Osteoblast (primary cell): ENCODE results near the gene MEF2C. TPM values are rescaled to one million over a fixed set of nuclear protein-coding genes. Genes with fewer than 3 reads are reported as not detected.
A peak's percentile ranks its signal among the peaks of the same experiment; 100 is the strongest.

Source experiments
- DNase-seq: peaks from one replicate; pipeline ENCODE4 v3.0.0; 2011; ENCODE audit warnings: low spot score, mixed read lengths; ENCODE audit not compliant: insufficient read length; ENCODE audit errors: missing footprints
- H2AFZ ChIP-seq: 2 replicates; pipeline ENCODE4 v1.6.0; 2011; ENCODE audit warnings: mild to moderate bottlenecking, low read length
- H3K27ac ChIP-seq: 2 replicates; pipeline ENCODE4 v1.5.1; 2011; ENCODE audit warnings: mild to moderate bottlenecking, low read depth, low read length, moderate library complexity
- H3K27me3 ChIP-seq: 2 replicates; pipeline ENCODE4 v1.6.0; 2012; ENCODE audit warnings: mild to moderate bottlenecking, control low read depth, inconsistent platforms, low read length, moderate library complexity; ENCODE audit not compliant: insufficient read depth
- H3K36me3 ChIP-seq: 2 replicates; pipeline ENCODE4 v1.5.1; 2011; ENCODE audit warnings: mild to moderate bottlenecking, low read length, control low read depth, moderate library complexity; ENCODE audit not compliant: insufficient read depth
- H3K4me1 ChIP-seq: 2 replicates; pipeline ENCODE4 v1.5.1; 2011; ENCODE audit warnings: mild to moderate bottlenecking, low read length, control low read depth, moderate library complexity; ENCODE audit not compliant: insufficient read depth
- H3K4me2 ChIP-seq: 2 replicates; pipeline ENCODE4 v1.6.0; 2011; ENCODE audit warnings: mild to moderate bottlenecking, low read length; ENCODE audit not compliant: insufficient read depth
- H3K4me3 ChIP-seq: fragments of 200-600 bp; sonication (generic); 3 replicates; pipeline ENCODE4 v1.5.1; 2012; ENCODE audit warnings: mild to moderate bottlenecking, low read length, inconsistent platforms; ENCODE audit not compliant: insufficient read depth
- H3K79me2 ChIP-seq: 2 replicates; pipeline ENCODE4 v1.6.0; 2012; ENCODE audit warnings: mild to moderate bottlenecking, low read length, control low read depth, inconsistent platforms; ENCODE audit not compliant: insufficient read depth
- H3K9me3 ChIP-seq: 2 replicates; pipeline ENCODE4 v1.5.1; 2011; ENCODE audit warnings: low read depth, low read length, control low read depth
- H4K20me1 ChIP-seq: 2 replicates; pipeline ENCODE4 v1.6.0; 2012; ENCODE audit warnings: mild to moderate bottlenecking, low read length, control low read depth; ENCODE audit not compliant: insufficient read depth
- CTCF ChIP-seq: IDR thresholded peaks from 2 replicates; pipeline ENCODE4 v1.5.1; 2011; ENCODE audit warnings: mild to moderate bottlenecking, low read depth, low read length, moderate library complexity; ENCODE audit errors: extremely low read depth
- total RNA-seq: library from RNA; depleted of rRNA; stranded (reverse); fragments of >200 nt; gene quantifications from 2 replicates; pipeline ENCODE4 v1.2.3, GENCODE V29; 2012

The MEF2C gene
- total RNA-seq, 1 donor = 13.4 TPM

GRCh38 chr5:88746438-88746882 is 136.5 kb downstream of the MEF2C start:
- no peak overlapping the region for H3K4me2 ChIP-seq
- no peak overlapping the region for H2AFZ ChIP-seq
- no peaks in the 10 kb centered on the region for H4K20me1 ChIP-seq
- H3K4me1 ChIP-seq = peaks cover 10% of the 10 kb centered on the region
- TF ChIP-seq CTCF = no peak
- no peaks in the 10 kb centered on the region for H3K79me2 ChIP-seq
- no peak for DNase-seq
- no peak overlapping the region for H3K4me3 ChIP-seq
- no peak overlapping the region for H3K27ac ChIP-seq
- no peaks in the 10 kb centered on the region for H3K9me3 ChIP-seq
- H3K36me3 ChIP-seq = peaks cover 3% of the 10 kb centered on the region
- no peaks in the 10 kb centered on the region for H3K27me3 ChIP-seq

DNA sequence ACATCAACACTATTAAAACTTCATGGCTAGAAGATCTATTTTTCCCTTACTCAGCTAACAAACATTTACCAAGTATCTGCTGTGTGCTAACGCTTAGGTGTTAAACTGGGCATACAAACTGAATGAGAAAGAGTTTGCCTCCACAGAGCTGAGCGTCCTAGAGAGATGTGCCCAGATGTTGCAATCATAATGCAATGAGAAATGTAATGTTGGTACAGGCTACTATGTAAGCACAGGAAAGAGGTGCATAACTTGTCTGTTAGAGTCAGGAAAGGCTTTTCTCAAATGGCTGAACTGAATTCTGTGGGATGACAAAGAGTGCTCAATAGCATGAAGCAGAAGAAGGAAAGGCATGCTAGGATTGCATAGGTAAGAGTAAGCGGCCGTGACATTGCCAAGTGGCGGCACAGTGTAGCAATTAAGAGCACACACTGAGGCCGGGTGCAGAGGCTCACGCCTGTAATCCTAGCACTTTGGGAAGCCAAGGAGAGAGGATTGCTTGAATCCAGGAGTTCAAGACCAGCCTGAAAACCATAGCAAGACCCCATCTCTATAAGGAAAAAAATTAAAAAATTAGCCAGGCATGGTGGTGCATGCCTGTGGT is 137.8 kb downstream of the MEF2C start:
- Histone ChIP-seq H3K27me3 (no peaks in the 10 kb centered on the region), H3K9me3 (no peaks in the 10 kb centered on the region), H2AFZ (no peak overlapping the region), H4K20me1 (no peaks in the 10 kb centered on the region), H3K79me2 (no peaks in the 10 kb centered on the region), H3K36me3 (no peaks in the 10 kb centered on the region), H3K4me1 (peaks cover 15% of the 10 kb centered on the region), H3K4me3 (no peak overlapping the region), H3K4me2 (no peak overlapping the region), H3K27ac (no peak overlapping the region)
- TF ChIP-seq CTCF = no peak
- DNase-seq = no peak

DNA sequence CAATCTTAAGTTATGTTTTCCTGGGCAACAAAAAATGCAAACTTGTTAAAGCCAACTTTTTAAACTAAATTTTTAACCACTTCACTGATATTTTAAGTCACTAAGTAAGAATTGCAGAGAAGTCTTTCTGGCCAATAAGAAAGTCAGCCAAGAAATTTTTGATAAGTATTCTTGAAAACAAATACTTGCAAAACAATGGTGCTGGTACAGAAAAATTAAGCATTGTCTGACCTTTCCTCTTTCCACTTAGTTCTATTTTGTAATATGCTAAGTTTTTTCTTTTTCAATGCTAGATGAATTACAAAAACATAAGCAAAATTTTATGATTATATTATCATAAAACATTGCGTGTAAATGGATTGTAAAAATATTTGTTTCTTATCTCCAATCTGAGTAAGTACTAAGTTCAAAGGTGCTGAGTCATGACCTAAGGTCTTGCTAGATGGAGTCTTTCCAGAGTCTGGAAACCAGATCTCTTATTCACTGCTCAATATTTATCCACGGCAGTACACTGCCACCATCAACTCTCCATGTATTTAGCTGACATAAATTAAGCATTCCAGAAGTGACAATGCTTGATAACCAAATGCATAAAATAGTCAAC is 139.7 kb downstream of the MEF2C start:
- no peak overlapping the region for H3K27ac ChIP-seq
- H4K20me1 ChIP-seq = no peaks in the 10 kb centered on the region
- H2AFZ ChIP-seq = no peak overlapping the region
- no peaks in the 10 kb centered on the region for H3K79me2 ChIP-seq
- no peaks in the 10 kb centered on the region for H3K36me3 ChIP-seq
- H3K4me2 ChIP-seq = no peak overlapping the region
- DNase-seq = peak; percentile 54
- peaks cover 15% of the 10 kb centered on the region for H3K4me1 ChIP-seq
- no peak overlapping the region for H3K4me3 ChIP-seq
- no peak for TF ChIP-seq CTCF
- H3K9me3 ChIP-seq = no peaks in the 10 kb centered on the region
- no peaks in the 10 kb centered on the region for H3K27me3 ChIP-seq

- TF ChIP-seq CTCF = no peak
- no peak overlapping the region for H3K4me3 ChIP-seq
- no peak for DNase-seq
These were observed 141.0 kb downstream of the MEF2C start for GRCh38 chr5:88741964-88742363.

More at GRCh38 chr5:88741964-88742363, 141.0 kb downstream of the MEF2C start:
- H3K27ac ChIP-seq = no peak overlapping the region
- H4K20me1 ChIP-seq = no peaks in the 10 kb centered on the region
- no peak overlapping the region for H3K4me2 ChIP-seq
- H3K9me3 ChIP-seq = no peaks in the 10 kb centered on the region
- no peaks in the 10 kb centered on the region for H3K79me2 ChIP-seq
- peaks cover 15% of the 10 kb centered on the region for H3K4me1 ChIP-seq
- H3K36me3 ChIP-seq = no peaks in the 10 kb centered on the region
- no peak overlapping the region for H2AFZ ChIP-seq
- no peaks in the 10 kb centered on the region for H3K27me3 ChIP-seq
